Tibial artery (tissue), 4 donors: ENCODE data around the gene LETM1.
A peak's percentile ranks its signal among the peaks of the same experiment; 100 is the strongest.

Source experiments
- DNase-seq, 2 donors: peaks; one replicate each; pipeline ENCODE4 v3.0.0-alpha.2; 2019
- H3K27ac ChIP-seq, 2 donors: fragments of 200-600 bp; sonication (generic) in 1 of 2; 1 replicate in 1 of 2; 2 replicates in 1 of 2; pipeline ENCODE4 v1.5.1; 2018 to 2019; ENCODE audit warnings: mild to moderate bottlenecking in 1 of 2
- H3K27me3 ChIP-seq, 2 donors: fragments of 200-600 bp; sonication (generic) in 1 of 2; one replicate each; pipeline versions ENCODE4 v1.5.1 to v1.6.0; 2016 to 2019
- H3K36me3 ChIP-seq, 3 donors: fragments of 200-600 bp; sonication (generic) in 2 of 3; one replicate each; pipeline ENCODE4 v1.5.1; 2016 to 2019; ENCODE audit warnings: mild to moderate bottlenecking in 2 of 3
- H3K4me1 ChIP-seq, 4 donors: fragments of 200-600 bp; sonication (generic) in 2 of 4; 1 replicate in 3 of 4; 2 replicates in 1 of 4; pipeline ENCODE4 v1.5.1; 2016 to 2019
- H3K4me3 ChIP-seq, 2 donors: fragments of 200-600 bp; sonication (generic) in 1 of 2; 1 replicate in 1 of 2; 2 replicates in 1 of 2; pipeline ENCODE4 v1.5.1; 2018 to 2019; ENCODE audit warnings: mild to moderate bottlenecking in 2 of 2
- H3K9me3 ChIP-seq, 3 donors: fragments of 200-600 bp; sonication (generic) in 1 of 3; one replicate each; pipeline ENCODE4 v1.5.1; 2016 to 2019
- CTCF ChIP-seq, 2 experiments: fragments of 200-600 bp in 1 of 2; fragments of 450-650 bp in 1 of 2; IDR thresholded peaks; one replicate each; pipeline ENCODE4 v1.5.1; 2017 to 2019; ENCODE audit warnings: antibody characterized with exemption in 2 of 2, mild to moderate bottlenecking in 1 of 2, moderate library complexity in 1 of 2
- intact Hi-C: fragments of 100-400 bp; cut with DNase I; formaldehyde crosslinking; loops from one replicate; pipeline ENCODE4 v1.15.0; 2023; ENCODE audit warnings: low total_unique reads

Gene LETM1

GRCh38 chr4:1856943-1857699 is 1.2 kb upstream of the LETM1 start:
- no peak for DNase-seq
- no peaks in the 10 kb centered on the region for H3K9me3 ChIP-seq
- H3K27ac ChIP-seq = peak overlapping the region; percentile 77 to 84
- peaks cover 9 to 35% (median 20%) of the 10 kb centered on the region in 4 donors for H3K4me1 ChIP-seq
- H3K36me3 ChIP-seq = no peaks in the 10 kb centered on the region
- H3K4me3 ChIP-seq = peak overlapping the region; percentile 65 to 69
- TF ChIP-seq CTCF (IDR thresholded peaks at IDR 0.05) = no peak
- intact Hi-C loops = loop anchor here (10.0 kb wide), 1 partner anchor 48 kb away; no protein-coding TSS in a partner anchor
- peaks cover 0 to 10% of the 10 kb centered on the region in 2 donors for H3K27me3 ChIP-seq

- peak overlapping the region; percentile 65 to 77 for H3K27ac ChIP-seq
- H3K4me1 ChIP-seq = peaks cover 9 to 34% (median 19%) of the 10 kb centered on the region in 4 donors
- no peaks in the 10 kb centered on the region for H3K36me3 ChIP-seq
- peak overlapping the region; percentile 65 to 69 for H3K4me3 ChIP-seq
- H3K27me3 ChIP-seq = no peaks in the 10 kb centered on the region
- intact Hi-C loops = loop anchor here (10.0 kb wide), 1 partner anchor 49 kb away; no protein-coding TSS in a partner anchor
- H3K9me3 ChIP-seq = no peaks in the 10 kb centered on the region
- no peak for DNase-seq
- TF ChIP-seq CTCF (IDR thresholded peaks at IDR 0.05) = no peak
Observed at GRCh38 chr4:1855333-1856070, 454 bp downstream of the LETM1 start.

- intact Hi-C loops = loop anchor here (10.0 kb wide), 1 partner anchor 50 kb away; no protein-coding TSS in a partner anchor
- H3K36me3 ChIP-seq = no peaks in the 10 kb centered on the region
- TF ChIP-seq CTCF (IDR thresholded peaks at IDR 0.05) = no peak
- DNase-seq = no peak
- H3K9me3 ChIP-seq = no peaks in the 10 kb centered on the region
- peaks cover 9 to 34% (median 19%) of the 10 kb centered on the region in 4 donors for H3K4me1 ChIP-seq
- H3K4me3 ChIP-seq = peak overlapping the region; percentile 65 to 69
- H3K27me3 ChIP-seq = no peaks in the 10 kb centered on the region
- H3K27ac ChIP-seq = peak overlapping the region in 1 of 2 donors; percentile 65
Observed at GRCh38 chr4:1854752-1855151, 1.2 kb downstream of the LETM1 start.

GRCh38 chr4:1852904-1853623 is 2.9 kb downstream of the LETM1 start:
- intact Hi-C loops = loop anchor here (10.0 kb wide), 1 partner anchor 52 kb away; no protein-coding TSS in a partner anchor

More at GRCh38 chr4:1852904-1853623, 2.9 kb downstream of the LETM1 start:
- Histone ChIP-seq H3K27ac (no peak overlapping the region), H3K4me1 (peaks cover 9 to 34% (median 19%) of the 10 kb centered on the region in 4 donors), H3K9me3 (no peaks in the 10 kb centered on the region), H3K4me3 (no peak overlapping the region), H3K36me3 (peaks cover 0 to 4% (median 0%) of the 10 kb centered on the region in 3 donors), H3K27me3 (no peaks in the 10 kb centered on the region)
- DNase-seq = no peak
- no peak for TF ChIP-seq CTCF (IDR thresholded peaks at IDR 0.05)
